ENCODE measurements around the gene PRSS21. TPM values are rescaled to one million over a fixed set of nuclear protein-coding genes. Genes with fewer than 3 reads are reported as not detected.

Gene PRSS21
- total RNA-seq, 1 experiment from 2014 or later, result 1.5 TPM

DNA sequence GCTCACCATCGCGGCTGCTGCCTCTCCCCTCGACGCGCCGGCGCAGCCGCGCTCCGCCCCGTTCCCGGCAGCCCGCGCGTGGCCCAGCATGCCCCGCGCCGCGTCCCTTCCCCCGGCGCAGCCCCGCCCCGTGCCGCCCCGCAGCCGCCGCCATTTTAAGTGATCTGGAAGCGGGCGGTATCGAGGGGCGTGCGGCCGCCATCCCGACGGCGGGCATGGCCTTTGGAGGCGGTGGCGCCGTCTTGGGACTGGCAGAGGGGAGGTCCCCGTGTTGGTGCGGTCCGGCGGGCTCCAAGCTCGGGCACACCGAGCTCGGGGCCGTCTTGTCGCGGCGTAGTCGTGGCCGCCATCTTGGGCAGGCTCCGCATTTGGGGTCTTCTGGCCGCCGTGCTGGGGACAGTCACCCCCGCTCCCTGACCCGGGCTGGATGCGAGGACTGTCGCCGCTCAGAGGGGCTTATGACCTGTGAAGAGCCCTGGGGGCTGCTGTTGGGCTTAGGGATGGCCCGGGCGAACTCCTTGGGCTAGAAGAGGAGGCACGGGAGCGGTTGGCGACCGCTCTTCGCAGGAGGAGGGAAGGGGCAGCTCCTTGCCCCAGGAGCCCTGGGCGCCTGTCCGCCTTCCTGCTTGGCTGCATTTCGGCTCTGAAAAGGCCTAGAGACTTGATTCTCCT lies 39.7 kb upstream of the PRSS21 start, which contains the start of gene ELOB (continued):
- TF ChIP-seq, protein P1, sequence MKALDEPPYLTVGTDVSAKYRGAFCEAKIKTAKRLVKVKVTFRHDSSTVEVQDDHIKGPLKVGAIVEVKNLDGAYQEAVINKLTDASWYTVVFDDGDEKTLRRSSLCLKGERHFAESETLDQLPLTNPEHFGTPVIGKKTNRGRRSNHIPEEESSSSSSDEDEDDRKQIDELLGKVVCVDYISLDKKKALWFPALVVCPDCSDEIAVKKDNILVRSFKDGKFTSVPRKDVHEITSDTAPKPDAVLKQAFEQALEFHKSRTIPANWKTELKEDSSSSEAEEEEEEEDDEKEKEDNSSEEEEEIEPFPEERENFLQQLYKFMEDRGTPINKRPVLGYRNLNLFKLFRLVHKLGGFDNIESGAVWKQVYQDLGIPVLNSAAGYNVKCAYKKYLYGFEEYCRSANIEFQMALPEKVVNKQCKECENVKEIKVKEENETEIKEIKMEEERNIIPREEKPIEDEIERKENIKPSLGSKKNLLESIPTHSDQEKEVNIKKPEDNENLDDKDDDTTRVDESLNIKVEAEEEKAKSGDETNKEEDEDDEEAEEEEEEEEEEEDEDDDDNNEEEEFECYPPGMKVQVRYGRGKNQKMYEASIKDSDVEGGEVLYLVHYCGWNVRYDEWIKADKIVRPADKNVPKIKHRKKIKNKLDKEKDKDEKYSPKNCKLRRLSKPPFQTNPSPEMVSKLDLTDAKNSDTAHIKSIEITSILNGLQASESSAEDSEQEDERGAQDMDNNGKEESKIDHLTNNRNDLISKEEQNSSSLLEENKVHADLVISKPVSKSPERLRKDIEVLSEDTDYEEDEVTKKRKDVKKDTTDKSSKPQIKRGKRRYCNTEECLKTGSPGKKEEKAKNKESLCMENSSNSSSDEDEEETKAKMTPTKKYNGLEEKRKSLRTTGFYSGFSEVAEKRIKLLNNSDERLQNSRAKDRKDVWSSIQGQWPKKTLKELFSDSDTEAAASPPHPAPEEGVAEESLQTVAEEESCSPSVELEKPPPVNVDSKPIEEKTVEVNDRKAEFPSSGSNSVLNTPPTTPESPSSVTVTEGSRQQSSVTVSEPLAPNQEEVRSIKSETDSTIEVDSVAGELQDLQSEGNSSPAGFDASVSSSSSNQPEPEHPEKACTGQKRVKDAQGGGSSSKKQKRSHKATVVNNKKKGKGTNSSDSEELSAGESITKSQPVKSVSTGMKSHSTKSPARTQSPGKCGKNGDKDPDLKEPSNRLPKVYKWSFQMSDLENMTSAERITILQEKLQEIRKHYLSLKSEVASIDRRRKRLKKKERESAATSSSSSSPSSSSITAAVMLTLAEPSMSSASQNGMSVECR (CRISPR knock-in tag; IDR thresholded peaks at IDR 0.05; ENCODE audit: borderline replicate concordance), result peak; percentile 87
- TF ChIP-seq, protein P2, sequence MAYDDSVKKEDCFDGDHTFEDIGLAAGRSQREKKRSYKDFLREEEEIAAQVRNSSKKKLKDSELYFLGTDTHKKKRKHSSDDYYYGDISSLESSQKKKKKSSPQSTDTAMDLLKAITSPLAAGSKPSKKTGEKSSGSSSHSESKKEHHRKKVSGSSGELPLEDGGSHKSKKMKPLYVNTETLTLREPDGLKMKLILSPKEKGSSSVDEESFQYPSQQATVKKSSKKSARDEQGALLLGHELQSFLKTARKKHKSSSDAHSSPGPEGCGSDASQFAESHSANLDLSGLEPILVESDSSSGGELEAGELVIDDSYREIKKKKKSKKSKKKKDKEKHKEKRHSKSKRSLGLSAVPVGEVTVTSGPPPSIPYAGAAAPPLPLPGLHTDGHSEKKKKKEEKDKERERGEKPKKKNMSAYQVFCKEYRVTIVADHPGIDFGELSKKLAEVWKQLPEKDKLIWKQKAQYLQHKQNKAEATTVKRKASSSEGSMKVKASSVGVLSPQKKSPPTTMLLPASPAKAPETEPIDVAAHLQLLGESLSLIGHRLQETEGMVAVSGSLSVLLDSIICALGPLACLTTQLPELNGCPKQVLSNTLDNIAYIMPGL (CRISPR knock-in tag; IDR thresholded peaks at IDR 0.05), result peak; percentile 55; the same call in 1 of the 2 replicates
- TF ChIP-seq, protein P3, sequence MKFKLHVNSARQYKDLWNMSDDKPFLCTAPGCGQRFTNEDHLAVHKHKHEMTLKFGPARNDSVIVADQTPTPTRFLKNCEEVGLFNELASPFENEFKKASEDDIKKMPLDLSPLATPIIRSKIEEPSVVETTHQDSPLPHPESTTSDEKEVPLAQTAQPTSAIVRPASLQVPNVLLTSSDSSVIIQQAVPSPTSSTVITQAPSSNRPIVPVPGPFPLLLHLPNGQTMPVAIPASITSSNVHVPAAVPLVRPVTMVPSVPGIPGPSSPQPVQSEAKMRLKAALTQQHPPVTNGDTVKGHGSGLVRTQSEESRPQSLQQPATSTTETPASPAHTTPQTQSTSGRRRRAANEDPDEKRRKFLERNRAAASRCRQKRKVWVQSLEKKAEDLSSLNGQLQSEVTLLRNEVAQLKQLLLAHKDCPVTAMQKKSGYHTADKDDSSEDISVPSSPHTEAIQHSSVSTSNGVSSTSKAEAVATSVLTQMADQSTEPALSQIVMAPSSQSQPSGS (CRISPR knock-in tag; IDR thresholded peaks at IDR 0.05; ENCODE audit: borderline replicate concordance, low read depth), result no peak
- TF ChIP-seq, protein P4, sequence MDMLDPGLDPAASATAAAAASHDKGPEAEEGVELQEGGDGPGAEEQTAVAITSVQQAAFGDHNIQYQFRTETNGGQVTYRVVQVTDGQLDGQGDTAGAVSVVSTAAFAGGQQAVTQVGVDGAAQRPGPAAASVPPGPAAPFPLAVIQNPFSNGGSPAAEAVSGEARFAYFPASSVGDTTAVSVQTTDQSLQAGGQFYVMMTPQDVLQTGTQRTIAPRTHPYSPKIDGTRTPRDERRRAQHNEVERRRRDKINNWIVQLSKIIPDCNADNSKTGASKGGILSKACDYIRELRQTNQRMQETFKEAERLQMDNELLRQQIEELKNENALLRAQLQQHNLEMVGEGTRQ (CRISPR knock-in tag; IDR thresholded peaks at IDR 0.05), result no peak
- TF ChIP-seq TCF7 (CRISPR knock-in tag; IDR thresholded peaks at IDR 0.05; ENCODE audit: low read depth) (no peak), SP1 (CRISPR knock-in tag; conservative IDR thresholded peaks at IDR 0.05) (peak; percentile 92)
- TF ChIP-seq, protein P5, sequence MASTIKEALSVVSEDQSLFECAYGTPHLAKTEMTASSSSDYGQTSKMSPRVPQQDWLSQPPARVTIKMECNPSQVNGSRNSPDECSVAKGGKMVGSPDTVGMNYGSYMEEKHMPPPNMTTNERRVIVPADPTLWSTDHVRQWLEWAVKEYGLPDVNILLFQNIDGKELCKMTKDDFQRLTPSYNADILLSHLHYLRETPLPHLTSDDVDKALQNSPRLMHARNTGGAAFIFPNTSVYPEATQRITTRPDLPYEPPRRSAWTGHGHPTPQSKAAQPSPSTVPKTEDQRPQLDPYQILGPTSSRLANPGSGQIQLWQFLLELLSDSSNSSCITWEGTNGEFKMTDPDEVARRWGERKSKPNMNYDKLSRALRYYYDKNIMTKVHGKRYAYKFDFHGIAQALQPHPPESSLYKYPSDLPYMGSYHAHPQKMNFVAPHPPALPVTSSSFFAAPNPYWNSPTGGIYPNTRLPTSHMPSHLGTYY (CRISPR knock-in tag; IDR thresholded peaks at IDR 0.05), result no peak

DNA sequence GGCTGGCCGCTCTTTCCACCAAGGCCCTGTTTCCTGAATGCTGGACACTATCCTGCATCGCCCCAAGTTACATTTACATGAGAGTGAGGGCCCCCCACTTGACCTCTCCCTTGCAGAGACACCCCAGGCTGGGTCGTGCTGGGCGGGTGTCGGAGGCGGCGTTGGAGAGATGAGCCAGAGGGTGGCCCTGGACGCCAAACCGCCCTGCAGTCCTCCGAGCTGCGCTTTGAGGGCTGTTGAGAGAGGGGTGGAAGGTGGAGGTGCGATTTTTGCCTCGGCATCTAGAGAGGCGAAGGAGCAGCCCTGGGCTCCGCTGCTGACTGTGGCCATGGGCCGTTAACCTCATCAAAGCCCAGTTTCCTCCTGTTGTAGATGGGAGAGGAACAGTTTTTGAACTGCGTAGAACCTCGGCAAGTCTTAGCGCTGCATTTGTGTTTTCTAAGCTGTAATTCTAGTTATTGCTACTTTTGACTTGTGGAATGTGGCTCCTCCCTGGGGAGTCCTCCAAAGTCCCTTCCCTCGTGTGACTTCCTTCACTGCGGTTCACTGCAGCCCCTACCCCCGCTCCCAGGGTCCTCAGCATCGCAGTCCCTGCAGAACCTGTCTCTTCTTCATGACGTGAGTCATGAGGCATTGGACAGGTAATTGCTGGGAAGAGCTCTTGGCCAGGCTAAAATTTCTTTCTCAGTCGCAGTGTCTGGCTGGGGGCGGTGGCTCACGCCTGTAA lies 39.0 kb upstream of the PRSS21 start:
- ChIA-PET POLR2A (interaction anchor here (1.0 kb wide), 1 partner anchor 105 kb away, joined by 3 read pairs; no protein-coding TSS in a partner anchor), CTCF (interaction anchor here (1.6 to 2.2 kb wide), 3 partner anchors 20 to 149 kb away, joined by 4 to 8 read pairs (median 5); partner anchors contain the start of gene PRSS41)
- H3K9me3 Mint-ChIP-seq, result no peaks in the 10 kb centered on the region
- peak; percentile 3; the same call in 1 of the 2 replicates for ATAC-seq
- peaks cover 23% of the 10 kb centered on the region for H3K4me1 Mint-ChIP-seq
- H3K4me3 Mint-ChIP-seq, result peak overlapping the region; percentile 93
- TF ChIP-seq FOXP1 (CRISPR knock-in tag; IDR thresholded peaks at IDR 0.05; ENCODE audit: borderline replicate concordance) (0 out of 2 replicates have a peak, but pooled peaks have one; percentile 20), MYBL2 (CRISPR knock-in tag; IDR thresholded peaks at IDR 0.05) (no peak), SMAD4 (CRISPR knock-in tag; IDR thresholded peaks at IDR 0.05) (no peak), NR1H2 (CRISPR knock-in tag; IDR thresholded peaks at IDR 0.05) (0 out of 2 replicates have a peak, but pooled peaks have one; percentile 6), HMGA2 (CRISPR knock-in tag; IDR thresholded peaks at IDR 0.05) (no peak), NFATC4 (CRISPR knock-in tag; IDR thresholded peaks at IDR 0.05) (no peak), FOXK1 (CRISPR knock-in tag; IDR thresholded peaks at IDR 0.05) (no peak), ZNF219 (CRISPR knock-in tag; IDR thresholded peaks at IDR 0.05; ENCODE audit: borderline replicate concordance) (no peak), CREM (CRISPR knock-in tag; IDR thresholded peaks at IDR 0.05) (0 out of 2 replicates have a peak, but pooled peaks have one; percentile 8), SMAD3 (CRISPR knock-in tag; IDR thresholded peaks at IDR 0.05; ENCODE audit: borderline replicate concordance) (0 out of 2 replicates have a peak, but pooled peaks have one; percentile 20), ELF4 (CRISPR knock-in tag; IDR thresholded peaks at IDR 0.05; ENCODE audit: low read depth) (no peak), NR3C1 (CRISPR knock-in tag; conservative IDR thresholded peaks at IDR 0.05; ENCODE audit: low read depth) (no peak), ZNF396 (CRISPR knock-in tag; IDR thresholded peaks at IDR 0.05; ENCODE audit: borderline replicate concordance) (no peak)
- TF ChIP-seq, protein P6, sequence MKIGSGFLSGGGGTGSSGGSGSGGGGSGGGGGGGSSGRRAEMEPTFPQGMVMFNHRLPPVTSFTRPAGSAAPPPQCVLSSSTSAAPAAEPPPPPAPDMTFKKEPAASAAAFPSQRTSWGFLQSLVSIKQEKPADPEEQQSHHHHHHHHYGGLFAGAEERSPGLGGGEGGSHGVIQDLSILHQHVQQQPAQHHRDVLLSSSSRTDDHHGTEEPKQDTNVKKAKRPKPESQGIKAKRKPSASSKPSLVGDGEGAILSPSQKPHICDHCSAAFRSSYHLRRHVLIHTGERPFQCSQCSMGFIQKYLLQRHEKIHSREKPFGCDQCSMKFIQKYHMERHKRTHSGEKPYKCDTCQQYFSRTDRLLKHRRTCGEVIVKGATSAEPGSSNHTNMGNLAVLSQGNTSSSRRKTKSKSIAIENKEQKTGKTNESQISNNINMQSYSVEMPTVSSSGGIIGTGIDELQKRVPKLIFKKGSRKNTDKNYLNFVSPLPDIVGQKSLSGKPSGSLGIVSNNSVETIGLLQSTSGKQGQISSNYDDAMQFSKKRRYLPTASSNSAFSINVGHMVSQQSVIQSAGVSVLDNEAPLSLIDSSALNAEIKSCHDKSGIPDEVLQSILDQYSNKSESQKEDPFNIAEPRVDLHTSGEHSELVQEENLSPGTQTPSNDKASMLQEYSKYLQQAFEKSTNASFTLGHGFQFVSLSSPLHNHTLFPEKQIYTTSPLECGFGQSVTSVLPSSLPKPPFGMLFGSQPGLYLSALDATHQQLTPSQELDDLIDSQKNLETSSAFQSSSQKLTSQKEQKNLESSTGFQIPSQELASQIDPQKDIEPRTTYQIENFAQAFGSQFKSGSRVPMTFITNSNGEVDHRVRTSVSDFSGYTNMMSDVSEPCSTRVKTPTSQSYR (CRISPR knock-in tag; IDR thresholded peaks at IDR 0.05), result peak; percentile 71; the same call in 1 of the 2 replicates
- no peaks in the 10 kb centered on the region for H3K27me3 Mint-ChIP-seq (ENCODE audit: low read depth)
- peaks cover 11% of the 10 kb centered on the region; the same call in 1 of the 2 replicates for H3K36me3 Mint-ChIP-seq
- no peak for DNase-seq (ENCODE audit: low spot score)
- peak overlapping the region; percentile 92 for H3K27ac Mint-ChIP-seq

All from WTC11 (cell line).